Camera-type eye (tissue), 1 donor: ENCODE results near the gene SPAAR. TPM values are rescaled to one million over a fixed set of nuclear protein-coding genes. Genes with fewer than 3 reads are reported as not detected.

ENCODE experiments used
- total RNA-seq: library from RNA; depleted of rRNA; stranded (reverse); fragments of >200 nt; gene quantifications from one replicate; pipeline ENCODE4 v1.2.3, GENCODE V29; 2014

Gene SPAAR
- 0.33 TPM for total RNA-seq

GRCh38 chr9:35909274-35909673 is at the start of gene SPAAR:
Gene SPAAR (plus strand): TSS chr9:35909490. CDS start chr9:35910464, 974 bp downstream.

GRCh38 chr9:35870351-35870923 is 38.9 kb upstream of the SPAAR start, which contains the start of gene OR13J1:
Gene OR13J1 (minus strand): TSS chr9:35870401. CDS start chr9:35870401, 0 bp downstream.

DNA sequence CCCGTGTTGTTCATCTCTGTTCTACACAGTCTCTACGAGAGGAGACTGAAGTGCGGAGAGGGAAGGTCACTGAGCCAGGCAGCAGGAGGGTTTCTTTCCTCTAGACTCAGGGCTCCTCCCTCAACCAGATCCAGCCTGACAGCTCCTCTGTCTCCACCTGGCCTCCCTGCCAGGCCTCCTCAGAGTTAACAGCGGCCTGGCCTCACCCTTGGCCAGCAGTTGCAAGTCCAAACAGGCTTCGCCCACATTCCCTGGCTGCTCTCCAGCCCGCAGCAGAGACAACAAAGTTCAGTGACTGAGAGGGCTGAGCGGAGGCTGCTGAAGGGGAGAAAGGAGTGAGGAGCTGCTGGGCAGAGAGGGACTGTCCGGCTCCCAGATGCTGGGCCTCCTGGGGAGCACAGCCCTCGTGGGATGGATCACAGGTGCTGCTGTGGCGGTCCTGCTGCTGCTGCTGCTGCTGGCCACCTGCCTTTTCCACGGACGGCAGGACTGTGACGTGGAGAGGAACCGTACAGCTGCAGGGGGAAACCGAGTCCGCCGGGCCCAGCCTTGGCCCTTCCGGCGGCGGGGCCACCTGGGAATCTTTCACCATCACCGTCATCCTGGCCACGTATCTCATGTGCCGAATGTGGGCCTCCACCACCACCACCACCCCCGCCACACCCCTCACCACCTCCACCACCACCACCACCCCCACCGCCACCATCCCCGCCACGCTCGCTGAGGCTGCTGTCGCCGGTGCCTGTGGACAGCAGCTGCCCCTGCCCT is 3.2 kb upstream of the SPAAR start, which contains the start of gene HRCT1:
Gene HRCT1, plus strand, starts transcription at position 291 of the 768 bp plus-strand sequence. Its CDS starts 86 bp downstream, at position 377.

GRCh38 chr9:35958104-35958837 is 49.0 kb downstream of the SPAAR start, which contains the start of gene OR2S2:
Gene OR2S2 (minus strand): TSS chr9:35958154. CDS start chr9:35958098, 56 bp downstream.

Other genes starting within 250 kb of the SPAAR start
- gene ARHGEF39, start 244.3 kb upstream of the SPAAR start, total RNA-seq: 1.9 TPM
- gene CA9, start 235.6 kb upstream of the SPAAR start, total RNA-seq: 0.88 TPM
- 288 TPM for gene TPM2, start 219.6 kb upstream of the SPAAR start, total RNA-seq
- 160 TPM for gene TLN1, start 177.3 kb upstream of the SPAAR start, total RNA-seq
- 32.2 TPM for gene CREB3, start 176.8 kb upstream of the SPAAR start, total RNA-seq
- gene GBA2, start 160.3 kb upstream of the SPAAR start, total RNA-seq: 60.5 TPM
- gene RGP1, start 160.2 kb upstream of the SPAAR start, total RNA-seq: 21.8 TPM
- gene MSMP, start 155.2 kb upstream of the SPAAR start, total RNA-seq: 2.3 TPM
- 30.7 TPM for gene NPR2, start 117.9 kb upstream of the SPAAR start, total RNA-seq
- 2.9 TPM for gene SPAG8, start 97.2 kb upstream of the SPAAR start, total RNA-seq
- gene HINT2, start 94.4 kb upstream of the SPAAR start, total RNA-seq: 17.0 TPM
- not detected for gene FAM221B, start 80.8 kb upstream of the SPAAR start, total RNA-seq
- gene TMEM8B, start 80.3 kb upstream of the SPAAR start, total RNA-seq: 16.6 TPM
- not detected for gene OR13J1, start 39.1 kb upstream of the SPAAR start, total RNA-seq
- not detected for gene HRCT1, start 3.3 kb upstream of the SPAAR start, total RNA-seq
- not detected for gene OR2S2, start 48.7 kb downstream of the SPAAR start, total RNA-seq
- gene RECK, start 127.4 kb downstream of the SPAAR start, total RNA-seq: 34.2 TPM
- gene GLIPR2, start 227.2 kb downstream of the SPAAR start, total RNA-seq: 18.3 TPM